H1 (cell line): ENCODE measurements around the gene RRP1B.

Experiments
- CBX5 ChIP-seq: fragments of 300-800, 300-1000 bp; sonication (generic); IDR thresholded peaks from 2 replicates; pipeline ENCODE4 v1.7.1; 2016; ENCODE audit warnings: antibody characterized with exemption, low read length, low read depth
- EGR1 ChIP-seq: IDR thresholded peaks from 2 replicates; pipeline ENCODE4 v1.6.1; 2011; ENCODE audit warnings: low read depth, low read length, borderline replicate concordance
- EP300 ChIP-seq, 2 experiments: IDR thresholded peaks; 1 replicate in 1 of 2; 2 replicates in 1 of 2; pipeline ENCODE4 v1.6.1; 2011 to 2012; ENCODE audit warnings: low read depth in 2 of 2, low read length in 2 of 2, mild to moderate bottlenecking in 2 of 2, borderline replicate concordance in 1 of 2, inconsistent platforms in 1 of 2, moderate library complexity in 1 of 2
- GTF2F1 ChIP-seq: IDR thresholded peaks from 2 replicates; pipeline ENCODE4 v1.6.1; 2012; ENCODE audit warnings: low read depth, low read length, improper control_type of control experiment, borderline replicate concordance
- JUN ChIP-seq: IDR thresholded peaks from 2 replicates; pipeline ENCODE4 v1.6.1; 2011; ENCODE audit warnings: low read depth, mild to moderate bottlenecking, improper control_type of control experiment, low read length
- POLR2A ChIP-seq, 2 experiments: IDR thresholded peaks; 1 replicate in 1 of 2; 2 replicates in 1 of 2; pipeline ENCODE4 v1.6.1; 2011; ENCODE audit warnings: low read depth in 2 of 2, low read length in 2 of 2, mild to moderate bottlenecking in 2 of 2; ENCODE audit errors: control extremely low read depth in 1 of 2
- POLR2AphosphoS5 ChIP-seq: IDR thresholded peaks from 2 replicates; pipeline ENCODE4 v1.6.1; 2011; ENCODE audit warnings: low read depth, low read length
- ZNF274 ChIP-seq: IDR thresholded peaks from 2 replicates; pipeline ENCODE4 v1.7.0; 2012; ENCODE audit warnings: low read length, borderline replicate concordance; ENCODE audit errors: extremely low read depth
- TF ChIP-seq, protein P1 (sequence below): IDR thresholded peaks from 2 replicates; pipeline ENCODE4 v1.6.1; 2012; ENCODE audit warnings: inconsistent platforms
- TF ChIP-seq, protein P2 (sequence below), 3 experiments: IDR thresholded peaks; 1 replicate in 2 of 3; 2 replicates in 1 of 3; pipeline versions ENCODE4 v1.5.1 to v1.6.1; 2011; ENCODE audit warnings: low read length in 3 of 3, mild to moderate bottlenecking in 3 of 3, inconsistent platforms in 2 of 3, low read depth in 1 of 3, moderate library complexity in 1 of 3; ENCODE audit not compliant: insufficient read depth in 1 of 3; ENCODE audit errors: control extremely low read depth in 1 of 3
- TF ChIP-seq, protein P3 (sequence below): IDR thresholded peaks from 2 replicates; pipeline ENCODE4 v1.6.1; 2011; ENCODE audit warnings: low read length, improper control_type of control experiment
- TF ChIP-seq, protein P4 (sequence below): IDR thresholded peaks from 2 replicates; pipeline ENCODE4 v1.6.1; 2012; ENCODE audit warnings: low read length, inconsistent platforms

DNA sequence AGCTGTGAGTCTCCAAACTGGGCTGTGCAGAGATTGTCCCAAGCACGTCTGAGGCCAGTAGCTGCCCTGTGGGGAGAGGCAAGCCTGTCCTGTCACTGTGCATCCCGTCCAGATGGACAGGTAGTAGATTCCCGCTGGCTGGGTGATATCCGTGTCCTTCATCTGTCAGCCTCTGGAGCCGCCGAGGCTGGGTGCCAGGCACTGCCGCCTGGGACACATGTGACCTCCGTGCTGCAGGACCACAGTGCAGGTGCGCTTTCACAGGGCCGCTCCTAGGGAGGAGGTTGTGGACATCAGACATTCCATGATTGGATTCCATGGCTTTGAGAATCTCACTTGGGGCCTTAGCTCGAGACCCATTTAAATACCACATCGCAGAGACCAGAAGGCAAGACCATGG lies 64.3 kb downstream of the RRP1B start:
- TF ChIP-seq CBX5 (no peak), POLR2AphosphoS5 (0 out of 2 replicates have a peak, but pooled peaks have one; percentile 32), POLR2A (IDR thresholded peaks at IDR 0.05; ENCODE audit: control extremely low read depth in 1 of 2, low read depth in 2 of 2, low read length in 2 of 2) (no peak), ZNF274 (no peak), EP300 (IDR thresholded peaks at IDR 0.05; ENCODE audit: borderline replicate concordance in 1 of 2, low read depth in 2 of 2, low read length in 2 of 2) (no peak), EGR1 (no peak), GTF2F1 (no peak), JUN (no peak)
- TF ChIP-seq, protein P1, sequence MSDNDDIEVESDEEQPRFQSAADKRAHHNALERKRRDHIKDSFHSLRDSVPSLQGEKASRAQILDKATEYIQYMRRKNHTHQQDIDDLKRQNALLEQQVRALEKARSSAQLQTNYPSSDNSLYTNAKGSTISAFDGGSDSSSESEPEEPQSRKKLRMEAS, result no peak
- TF ChIP-seq, protein P2, sequence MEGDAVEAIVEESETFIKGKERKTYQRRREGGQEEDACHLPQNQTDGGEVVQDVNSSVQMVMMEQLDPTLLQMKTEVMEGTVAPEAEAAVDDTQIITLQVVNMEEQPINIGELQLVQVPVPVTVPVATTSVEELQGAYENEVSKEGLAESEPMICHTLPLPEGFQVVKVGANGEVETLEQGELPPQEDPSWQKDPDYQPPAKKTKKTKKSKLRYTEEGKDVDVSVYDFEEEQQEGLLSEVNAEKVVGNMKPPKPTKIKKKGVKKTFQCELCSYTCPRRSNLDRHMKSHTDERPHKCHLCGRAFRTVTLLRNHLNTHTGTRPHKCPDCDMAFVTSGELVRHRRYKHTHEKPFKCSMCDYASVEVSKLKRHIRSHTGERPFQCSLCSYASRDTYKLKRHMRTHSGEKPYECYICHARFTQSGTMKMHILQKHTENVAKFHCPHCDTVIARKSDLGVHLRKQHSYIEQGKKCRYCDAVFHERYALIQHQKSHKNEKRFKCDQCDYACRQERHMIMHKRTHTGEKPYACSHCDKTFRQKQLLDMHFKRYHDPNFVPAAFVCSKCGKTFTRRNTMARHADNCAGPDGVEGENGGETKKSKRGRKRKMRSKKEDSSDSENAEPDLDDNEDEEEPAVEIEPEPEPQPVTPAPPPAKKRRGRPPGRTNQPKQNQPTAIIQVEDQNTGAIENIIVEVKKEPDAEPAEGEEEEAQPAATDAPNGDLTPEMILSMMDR (IDR thresholded peaks at IDR 0.05; ENCODE audit: control extremely low read depth in 1 of 3, insufficient read depth in 1 of 3, low read depth in 1 of 3, low read length in 3 of 3), result no peak
- TF ChIP-seq, protein P3, sequence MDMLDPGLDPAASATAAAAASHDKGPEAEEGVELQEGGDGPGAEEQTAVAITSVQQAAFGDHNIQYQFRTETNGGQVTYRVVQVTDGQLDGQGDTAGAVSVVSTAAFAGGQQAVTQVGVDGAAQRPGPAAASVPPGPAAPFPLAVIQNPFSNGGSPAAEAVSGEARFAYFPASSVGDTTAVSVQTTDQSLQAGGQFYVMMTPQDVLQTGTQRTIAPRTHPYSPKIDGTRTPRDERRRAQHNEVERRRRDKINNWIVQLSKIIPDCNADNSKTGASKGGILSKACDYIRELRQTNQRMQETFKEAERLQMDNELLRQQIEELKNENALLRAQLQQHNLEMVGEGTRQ, result no peak
- TF ChIP-seq, protein P4, sequence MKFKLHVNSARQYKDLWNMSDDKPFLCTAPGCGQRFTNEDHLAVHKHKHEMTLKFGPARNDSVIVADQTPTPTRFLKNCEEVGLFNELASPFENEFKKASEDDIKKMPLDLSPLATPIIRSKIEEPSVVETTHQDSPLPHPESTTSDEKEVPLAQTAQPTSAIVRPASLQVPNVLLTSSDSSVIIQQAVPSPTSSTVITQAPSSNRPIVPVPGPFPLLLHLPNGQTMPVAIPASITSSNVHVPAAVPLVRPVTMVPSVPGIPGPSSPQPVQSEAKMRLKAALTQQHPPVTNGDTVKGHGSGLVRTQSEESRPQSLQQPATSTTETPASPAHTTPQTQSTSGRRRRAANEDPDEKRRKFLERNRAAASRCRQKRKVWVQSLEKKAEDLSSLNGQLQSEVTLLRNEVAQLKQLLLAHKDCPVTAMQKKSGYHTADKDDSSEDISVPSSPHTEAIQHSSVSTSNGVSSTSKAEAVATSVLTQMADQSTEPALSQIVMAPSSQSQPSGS, result no peak
